ENCODE measurements around the gene SPSB2. TPM values are rescaled to one million over a fixed set of nuclear protein-coding genes. Genes with fewer than 3 reads are reported as not detected.
A peak's percentile ranks its signal among the peaks of the same experiment; 100 is the strongest.

The SPSB2 gene
- total and polyA plus RNA-seq, 2 donors: 10.7 to 14.9 TPM

- H3K4me3 ChIP-seq (ENCODE audit: low read length in 2 of 2): no peak overlapping the region
- peaks cover 40 to 69% of the 10 kb centered on the region in 2 donors for H3K27me3 ChIP-seq (ENCODE audit: control insufficient read depth in 2 of 2, insufficient read depth in 1 of 2, low read length in 1 of 2)
- no peak overlapping the region for H3K27ac ChIP-seq (ENCODE audit: low read depth in 1 of 2, low read length in 1 of 2)
- 94% methylated on average over 6 of the region's 6 CpGs for WGBS
- peaks cover 7 to 28% of the 10 kb centered on the region in 2 donors for H3K4me1 ChIP-seq (ENCODE audit: control insufficient read depth in 2 of 2, insufficient read depth in 2 of 2, low read length in 2 of 2)
- peaks cover 0 to 14% of the 10 kb centered on the region in 2 donors for H3K9me3 ChIP-seq (ENCODE audit: control insufficient read depth in 2 of 2, insufficient read depth in 1 of 2, low read length in 1 of 2)
- no peak for DNase-seq (ENCODE audit: low read depth in 6 of 9, low spot score in 9 of 9)
- H3K36me3 ChIP-seq (ENCODE audit: control insufficient read depth in 2 of 2, insufficient read depth in 2 of 2, low read length in 1 of 2): no peaks in the 10 kb centered on the region
These were observed 42.1 kb downstream of the SPSB2 start for GRCh38 chr12:6830999-6831398.

GRCh38 chr12:6830286-6830890, 42.7 kb downstream of the SPSB2 start:
- no peak for DNase-seq (ENCODE audit: low read depth in 6 of 9, low spot score in 9 of 9)
- Histone ChIP-seq H3K9me3 (ENCODE audit: control insufficient read depth in 2 of 2, insufficient read depth in 1 of 2, low read length in 1 of 2) (peaks cover 0 to 15% of the 10 kb centered on the region in 2 donors), H3K36me3 (ENCODE audit: control insufficient read depth in 2 of 2, insufficient read depth in 2 of 2, low read length in 1 of 2) (no peaks in the 10 kb centered on the region), H3K4me1 (ENCODE audit: control insufficient read depth in 2 of 2, insufficient read depth in 2 of 2, low read length in 2 of 2) (peaks cover 7 to 28% of the 10 kb centered on the region in 2 donors), H3K4me3 (ENCODE audit: low read length in 2 of 2) (no peak overlapping the region), H3K27ac (ENCODE audit: low read depth in 1 of 2, low read length in 1 of 2) (no peak overlapping the region), H3K27me3 (ENCODE audit: control insufficient read depth in 2 of 2, insufficient read depth in 1 of 2, low read length in 1 of 2) (peaks cover 40 to 75% of the 10 kb centered on the region in 2 donors)
- 91% methylated on average over 11 of the region's 11 CpGs for WGBS

- Histone ChIP-seq H3K27ac (ENCODE audit: low read depth in 1 of 2, low read length in 1 of 2) (no peak overlapping the region), H3K27me3 (ENCODE audit: control insufficient read depth in 2 of 2, insufficient read depth in 1 of 2, low read length in 1 of 2) (peaks cover 40 to 83% of the 10 kb centered on the region in 2 donors), H3K4me1 (ENCODE audit: control insufficient read depth in 2 of 2, insufficient read depth in 2 of 2, low read length in 2 of 2) (peaks cover 7 to 33% of the 10 kb centered on the region in 2 donors), H3K36me3 (ENCODE audit: control insufficient read depth in 2 of 2, insufficient read depth in 2 of 2, low read length in 1 of 2) (no peaks in the 10 kb centered on the region), H3K4me3 (ENCODE audit: low read length in 2 of 2) (peak overlapping the region in 1 of 2 donors; percentile 60), H3K9me3 (ENCODE audit: control insufficient read depth in 2 of 2, insufficient read depth in 1 of 2, low read length in 1 of 2) (peaks cover 0 to 15% of the 10 kb centered on the region in 2 donors)
- no peak for DNase-seq (ENCODE audit: low read depth in 6 of 9, low spot score in 9 of 9)
- WGBS: 71% methylated on average over 19 of the region's 19 CpGs
These were observed 43.4 kb downstream of the SPSB2 start for GRCh38 chr12:6829536-6830220.

DNA sequence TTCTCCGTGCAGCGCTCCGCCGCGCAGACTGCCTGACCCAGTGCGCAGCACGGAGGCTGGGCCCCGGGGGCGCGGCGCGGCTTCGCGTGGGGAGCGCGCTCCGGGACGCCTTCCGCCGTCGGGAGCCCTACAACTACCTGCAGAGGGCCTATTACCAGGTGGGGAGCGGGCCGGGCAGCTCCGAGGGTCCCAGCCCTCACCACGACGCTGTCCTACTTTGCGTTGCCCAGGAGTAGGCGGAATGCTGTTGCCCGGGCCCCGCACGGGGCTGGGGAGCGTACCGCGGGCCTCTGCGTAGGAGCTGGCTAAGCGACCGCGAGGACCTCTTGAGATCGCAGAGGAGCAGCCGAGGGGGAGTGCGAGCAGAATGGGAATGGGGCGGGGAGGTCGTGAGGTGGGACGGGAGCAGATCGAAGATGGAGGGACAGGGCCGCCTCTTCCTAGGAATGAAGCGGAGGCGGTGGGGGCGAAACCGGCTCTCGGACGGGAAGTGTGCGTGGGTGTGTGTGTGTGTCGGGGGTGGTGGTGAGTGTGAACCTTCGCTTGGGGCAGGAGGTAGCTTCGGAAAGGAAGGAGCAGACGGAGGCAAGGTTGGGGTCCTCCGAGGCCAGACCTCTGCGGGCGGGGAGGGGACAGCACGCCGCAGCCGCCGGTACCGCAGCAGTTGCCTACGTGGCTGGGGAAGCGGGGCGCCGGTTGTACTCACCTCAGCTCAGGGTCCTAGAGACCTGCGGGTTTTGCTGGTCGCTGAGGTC, 44.1 kb downstream of the SPSB2 start:
- Histone ChIP-seq H3K4me3 (ENCODE audit: low read length in 2 of 2) (peak overlapping the region; percentile 42 to 60), H3K36me3 (ENCODE audit: control insufficient read depth in 2 of 2, insufficient read depth in 2 of 2, low read length in 1 of 2) (no peaks in the 10 kb centered on the region), H3K27ac (ENCODE audit: low read depth in 1 of 2, low read length in 1 of 2) (peak overlapping the region in 1 of 2 donors; percentile 46), H3K27me3 (ENCODE audit: control insufficient read depth in 2 of 2, insufficient read depth in 1 of 2, low read length in 1 of 2) (peaks cover 40 to 88% of the 10 kb centered on the region in 2 donors), H3K9me3 (ENCODE audit: control insufficient read depth in 2 of 2, insufficient read depth in 1 of 2, low read length in 1 of 2) (peaks cover 0 to 15% of the 10 kb centered on the region in 2 donors), H3K4me1 (ENCODE audit: control insufficient read depth in 2 of 2, insufficient read depth in 2 of 2, low read length in 2 of 2) (peaks cover 7 to 33% of the 10 kb centered on the region in 2 donors)
- peak in 1 of 9 donors; percentile 48 for DNase-seq (ENCODE audit: low read depth in 6 of 9, low spot score in 9 of 9)
- WGBS: 2% methylated on average over 71 of the region's 71 CpGs

GRCh38 chr12:6827982-6828780, 44.9 kb downstream of the SPSB2 start, which contains the start of gene P3H3:
Gene P3H3, plus strand, starts transcription at chr12:6828407. Its CDS starts 34 bp downstream, at chr12:6828441.
- Histone ChIP-seq H3K27ac (ENCODE audit: low read depth in 1 of 2, low read length in 1 of 2) (peak within 1 kb of the TSS in 1 of 2 donors; percentile 46), H3K9me3 (ENCODE audit: control insufficient read depth in 2 of 2, insufficient read depth in 1 of 2, low read length in 1 of 2) (peaks cover 0 to 15% of the 10 kb centered on the region in 2 donors), H3K36me3 (ENCODE audit: control insufficient read depth in 2 of 2, insufficient read depth in 2 of 2, low read length in 1 of 2) (no peaks in the 10 kb centered on the region), H3K4me1 (ENCODE audit: control insufficient read depth in 2 of 2, insufficient read depth in 2 of 2, low read length in 2 of 2) (peaks cover 7 to 33% of the 10 kb centered on the region in 2 donors), H3K27me3 (ENCODE audit: control insufficient read depth in 2 of 2, insufficient read depth in 1 of 2, low read length in 1 of 2) (peaks cover 40 to 89% of the 10 kb centered on the region in 2 donors), H3K4me3 (ENCODE audit: low read length in 2 of 2) (peak within 1 kb of the TSS; percentile 42 to 60)
- 2% methylated on average over 60 of the region's 60 CpGs for WGBS
- DNase-seq (ENCODE audit: low read depth in 6 of 9, low spot score in 9 of 9): peak in 1 of 9 donors; percentile 40

DNA sequence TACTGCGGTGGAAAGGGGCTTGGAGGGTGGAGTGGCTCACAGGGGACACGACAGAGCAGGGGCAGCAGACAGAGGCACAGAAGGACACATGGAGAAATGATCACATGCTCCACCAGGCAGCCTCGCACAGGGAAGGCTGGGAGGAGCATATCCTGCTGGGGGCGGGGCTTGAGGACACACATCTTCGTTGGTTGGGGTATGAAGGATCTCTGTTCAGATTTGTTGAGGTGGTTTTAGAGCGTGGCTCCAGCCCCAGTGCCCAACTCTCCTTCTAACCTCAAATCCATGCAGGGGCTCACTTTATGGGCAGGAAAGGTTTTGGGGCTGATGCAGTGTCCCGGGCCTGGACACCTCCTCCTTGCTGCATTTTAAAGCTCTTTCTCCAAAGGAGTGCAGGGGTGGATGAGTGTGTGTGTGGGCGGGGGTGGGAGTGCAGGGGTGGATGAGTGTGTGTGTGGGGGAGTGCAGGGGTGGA, 45.6 kb downstream of the SPSB2 start:
- no peaks in the 10 kb centered on the region for H3K36me3 ChIP-seq (ENCODE audit: control insufficient read depth in 2 of 2, insufficient read depth in 2 of 2, low read length in 1 of 2)
- H3K27me3 ChIP-seq (ENCODE audit: control insufficient read depth in 2 of 2, insufficient read depth in 1 of 2, low read length in 1 of 2): peaks cover 40 to 95% of the 10 kb centered on the region in 2 donors
- H3K4me1 ChIP-seq (ENCODE audit: control insufficient read depth in 2 of 2, insufficient read depth in 2 of 2, low read length in 2 of 2): peaks cover 7 to 34% of the 10 kb centered on the region in 2 donors
- no peak overlapping the region for H3K4me3 ChIP-seq (ENCODE audit: low read length in 2 of 2)
- H3K27ac ChIP-seq (ENCODE audit: low read depth in 1 of 2, low read length in 1 of 2): no peak overlapping the region
- WGBS: 21% methylated on average over 8 of the region's 8 CpGs
- H3K9me3 ChIP-seq (ENCODE audit: control insufficient read depth in 2 of 2, insufficient read depth in 1 of 2, low read length in 1 of 2): peaks cover 0 to 15% of the 10 kb centered on the region in 2 donors
- peak in 3 of 9 donors; percentile 24 to 62 (median 42) for DNase-seq (ENCODE audit: low read depth in 6 of 9, low spot score in 9 of 9)

GRCh38 chr12:6826734-6827436, 46.2 kb downstream of the SPSB2 start:
- Histone ChIP-seq H3K27ac (ENCODE audit: low read depth in 1 of 2, low read length in 1 of 2) (no peak overlapping the region), H3K27me3 (ENCODE audit: control insufficient read depth in 2 of 2, insufficient read depth in 1 of 2, low read length in 1 of 2) (peaks cover 40 to 97% of the 10 kb centered on the region in 2 donors), H3K4me1 (ENCODE audit: control insufficient read depth in 2 of 2, insufficient read depth in 2 of 2, low read length in 2 of 2) (peaks cover 7 to 40% of the 10 kb centered on the region in 2 donors), H3K9me3 (ENCODE audit: control insufficient read depth in 2 of 2, insufficient read depth in 1 of 2, low read length in 1 of 2) (peaks cover 0 to 15% of the 10 kb centered on the region in 2 donors), H3K4me3 (ENCODE audit: low read length in 2 of 2) (no peak overlapping the region), H3K36me3 (ENCODE audit: control insufficient read depth in 2 of 2, insufficient read depth in 2 of 2, low read length in 1 of 2) (no peaks in the 10 kb centered on the region)
- no peak for DNase-seq (ENCODE audit: low read depth in 6 of 9, low spot score in 9 of 9)
- 95% methylated on average over 22 of the region's 22 CpGs for WGBS
